ENCODE data around the gene SEZ6L.

SEZ6L gene

DNA sequence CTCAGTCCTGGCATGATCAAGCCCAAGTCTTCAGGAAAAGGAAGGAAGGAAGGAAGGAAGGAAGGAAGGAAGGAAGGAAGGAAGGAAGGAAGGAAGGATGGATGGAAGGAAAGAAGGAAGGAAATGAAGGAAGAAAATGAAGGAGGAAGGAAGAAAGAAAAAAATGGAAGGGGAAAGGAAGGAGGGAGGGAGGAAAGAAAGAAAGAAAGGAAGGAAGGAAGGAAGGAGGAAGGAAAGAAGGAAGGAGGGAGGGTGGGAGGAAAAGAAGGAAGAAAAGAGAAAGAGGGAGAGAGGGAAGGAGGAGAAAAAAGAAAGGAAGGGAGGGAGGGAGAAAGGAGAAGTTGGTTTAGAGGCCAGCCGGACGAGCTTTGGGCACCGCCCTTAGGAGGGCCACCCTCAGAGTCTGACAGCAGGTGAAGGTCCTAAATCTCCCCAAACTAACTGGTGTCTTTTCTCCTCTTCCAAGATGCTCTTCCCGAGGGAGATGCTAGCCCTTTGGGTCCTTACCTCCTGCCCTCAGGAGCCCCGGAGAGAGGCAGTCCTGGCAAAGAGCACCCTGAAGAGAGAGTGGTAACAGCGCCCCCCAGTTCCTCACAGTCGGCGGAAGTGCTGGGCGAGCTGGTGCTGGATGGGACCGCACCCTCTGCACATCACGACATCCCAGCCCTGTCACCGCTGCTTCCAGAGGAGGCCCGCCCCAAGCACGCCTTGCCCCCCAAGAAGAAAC lies 122.8 kb downstream of the SEZ6L start:
- in situ Hi-C loops (cut with HindIII; ENCODE audit: low sequenced_read_pairs), result no loop called here

DNA sequence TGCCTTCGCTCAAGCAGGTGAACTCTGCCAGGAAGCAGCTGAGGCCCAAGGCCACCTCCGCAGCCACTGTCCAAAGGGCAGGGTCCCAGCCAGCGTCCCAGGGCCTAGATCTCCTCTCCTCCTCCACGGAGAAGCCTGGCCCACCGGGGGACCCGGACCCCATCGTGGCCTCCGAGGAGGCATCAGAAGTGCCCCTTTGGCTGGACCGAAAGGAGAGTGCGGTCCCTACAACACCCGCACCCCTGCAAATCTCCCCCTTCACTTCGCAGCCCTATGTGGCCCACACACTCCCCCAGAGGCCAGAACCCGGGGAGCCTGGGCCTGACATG lies 123.4 kb downstream of the SEZ6L start:
- in situ Hi-C loops (cut with HindIII; ENCODE audit: low sequenced_read_pairs), result no loop called here

DNA sequence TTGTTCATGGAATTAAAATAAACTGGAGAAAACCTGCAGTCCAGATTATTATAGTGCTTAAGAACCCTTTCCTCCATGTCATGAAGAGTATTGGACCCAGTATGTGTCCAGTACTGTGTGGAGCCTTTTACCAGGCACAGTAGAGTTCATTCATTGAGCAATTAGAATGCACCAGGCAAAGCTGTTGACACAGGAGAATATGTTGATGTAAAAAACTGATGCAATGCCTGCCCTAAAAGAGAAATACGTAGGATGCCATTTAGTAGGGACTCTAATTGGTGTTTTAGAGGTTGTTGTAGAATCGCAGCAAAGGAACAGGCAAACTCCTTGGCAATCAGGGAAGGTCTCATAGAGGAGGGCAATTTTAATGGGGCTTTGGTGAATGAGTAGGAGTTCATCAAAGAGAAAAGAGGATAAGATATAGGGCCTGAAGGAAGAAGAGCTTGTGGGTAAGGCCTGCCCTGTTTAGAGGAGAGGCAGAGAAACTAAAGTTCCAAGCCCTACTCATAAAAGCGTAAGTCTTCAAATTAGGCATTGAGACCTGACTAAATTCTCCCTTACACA lies 126.4 kb downstream of the SEZ6L start:
- in situ Hi-C loops (cut with HindIII; ENCODE audit: low sequenced_read_pairs), result no loop called here

DNA sequence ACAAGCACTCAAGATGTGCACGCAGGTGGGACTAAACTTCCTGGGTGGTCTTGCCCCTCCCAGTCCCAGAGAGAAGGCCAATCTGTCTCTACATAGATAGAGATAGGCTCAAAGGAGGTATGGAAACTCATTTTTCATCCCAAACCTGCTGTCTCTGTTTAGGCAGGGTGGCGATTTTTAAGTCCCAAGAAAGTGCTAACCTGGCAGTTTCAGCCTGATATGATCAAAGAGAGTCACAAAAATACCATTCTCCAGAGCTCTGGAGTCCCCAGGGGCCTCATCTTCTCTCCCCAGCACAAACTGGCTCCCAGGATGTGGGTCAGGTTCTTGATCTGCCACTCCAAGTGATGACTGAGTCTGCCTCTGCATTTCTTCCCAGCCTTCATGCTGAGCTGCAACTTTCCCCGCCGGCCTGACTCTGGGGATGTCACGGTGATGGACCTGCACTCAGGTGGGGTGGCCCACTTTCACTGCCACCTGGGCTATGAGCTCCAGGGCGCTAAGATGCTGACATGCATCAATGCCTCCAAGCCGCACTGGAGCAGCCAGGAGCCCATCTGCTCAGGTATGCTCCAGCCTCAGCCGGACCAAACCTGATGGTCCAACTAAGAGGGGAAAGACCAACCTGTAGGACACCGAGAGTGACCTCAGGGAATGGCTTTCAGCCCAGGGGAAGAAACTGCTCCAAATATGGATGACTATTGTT lies 129.5 kb downstream of the SEZ6L start:
- in situ Hi-C loops (cut with HindIII; ENCODE audit: low sequenced_read_pairs), result no loop called here

GRCh38 chr22:26302726-26303125 lies 133.5 kb downstream of the SEZ6L start:
- in situ Hi-C loops (cut with HindIII; ENCODE audit: low sequenced_read_pairs), result no loop called here

DNA sequence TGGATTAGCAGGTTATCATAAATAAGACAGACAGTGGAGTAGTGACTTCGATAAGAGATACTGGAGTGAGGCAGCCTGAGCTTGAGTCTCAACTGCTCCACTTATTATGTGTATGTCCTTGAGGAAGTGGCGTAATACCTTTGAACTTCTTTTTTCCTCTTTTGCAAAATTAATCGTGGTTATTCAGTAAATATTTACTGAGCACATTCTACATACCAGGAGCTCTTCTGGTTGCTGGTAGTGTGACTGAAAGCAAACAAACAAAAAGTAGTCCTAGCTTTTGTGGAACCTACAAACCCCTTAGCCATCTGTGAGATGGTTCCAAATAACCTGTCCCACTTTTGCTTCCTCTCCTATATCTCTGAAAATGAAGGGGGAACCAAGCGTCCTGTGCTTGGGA lies 134.2 kb downstream of the SEZ6L start:
- in situ Hi-C loops (cut with HindIII; ENCODE audit: low sequenced_read_pairs), result no loop called here

DNA sequence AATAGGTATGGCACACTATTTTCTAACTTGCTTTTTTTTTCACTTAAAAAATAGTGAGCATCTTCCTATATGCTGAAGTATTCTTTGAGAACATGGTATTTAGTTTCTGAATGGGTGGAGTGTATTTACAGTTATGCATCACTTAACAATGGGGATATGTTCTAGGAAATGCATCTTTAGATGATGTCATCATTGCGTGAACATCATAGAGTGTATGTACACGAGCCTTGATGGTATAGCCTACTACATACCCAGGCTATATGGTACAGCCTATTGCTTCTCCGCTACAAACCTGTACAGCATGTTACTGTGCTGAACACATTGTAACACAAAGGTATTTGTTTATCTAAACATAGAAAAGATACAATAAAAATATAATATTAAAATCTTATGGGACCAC lies 135.5 kb downstream of the SEZ6L start:
- in situ Hi-C loops (cut with HindIII; ENCODE audit: low sequenced_read_pairs), result no loop called here

- in situ Hi-C loops (cut with HindIII; ENCODE audit: low sequenced_read_pairs), result no loop called here
Observed at GRCh38 chr22:26308467-26308866, 139.2 kb downstream of the SEZ6L start.

- in situ Hi-C loops (cut with HindIII; ENCODE audit: low sequenced_read_pairs), result no loop called here
Observed at GRCh38 chr22:26310616-26311015, 141.4 kb downstream of the SEZ6L start.

DNA sequence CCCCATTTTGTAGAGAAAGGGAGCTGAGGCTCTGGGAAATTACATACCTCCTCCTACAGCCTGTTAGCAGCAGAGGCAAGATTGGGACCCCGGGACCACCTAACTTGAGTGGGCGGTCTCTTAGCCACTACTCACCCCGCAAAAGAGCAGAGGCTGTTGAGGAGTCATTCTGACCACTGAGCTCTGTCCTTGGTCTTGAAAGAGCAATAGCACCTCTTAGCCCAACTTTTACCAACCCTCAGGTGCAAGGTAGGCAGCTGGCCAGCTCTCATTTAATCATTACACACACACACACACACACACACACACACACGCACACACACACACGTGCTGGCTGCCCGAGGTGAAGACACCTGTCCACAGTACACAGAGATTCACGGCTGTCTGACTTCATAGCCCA lies 144.0 kb downstream of the SEZ6L start:
- in situ Hi-C loops (cut with HindIII; ENCODE audit: low sequenced_read_pairs), result no loop called here

- in situ Hi-C loops (cut with HindIII; ENCODE audit: low sequenced_read_pairs), result no loop called here
Observed at GRCh38 chr22:26314171-26314570, 144.9 kb downstream of the SEZ6L start.

- in situ Hi-C loops (cut with HindIII; ENCODE audit: low sequenced_read_pairs), result no loop called here
Observed at GRCh38 chr22:26314656-26315055, 145.4 kb downstream of the SEZ6L start.

GRCh38 chr22:26316732-26317285 lies 147.5 kb downstream of the SEZ6L start:
- in situ Hi-C loops (cut with HindIII; ENCODE audit: low sequenced_read_pairs), result no loop called here

DNA sequence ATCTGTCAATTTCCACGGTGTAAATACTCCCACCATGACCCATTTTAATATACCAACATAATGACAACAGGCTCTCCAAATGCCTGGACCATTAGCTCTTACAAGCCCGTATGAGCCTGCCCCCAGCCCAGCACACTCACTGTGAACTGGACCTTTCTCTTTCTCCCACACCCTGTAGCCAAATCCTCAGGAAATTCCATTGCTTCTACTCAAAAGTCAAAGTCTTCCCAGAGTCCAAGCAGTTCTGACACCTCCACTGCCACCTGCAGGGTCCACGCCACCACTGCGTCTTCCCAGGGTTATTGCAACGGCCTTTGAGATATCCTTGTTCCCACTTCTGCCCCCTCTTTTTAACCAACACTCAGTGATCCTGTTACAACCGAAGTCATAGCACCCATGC lies 149.7 kb downstream of the SEZ6L start:
- in situ Hi-C loops (cut with HindIII; ENCODE audit: low sequenced_read_pairs), result no loop called here

DNA sequence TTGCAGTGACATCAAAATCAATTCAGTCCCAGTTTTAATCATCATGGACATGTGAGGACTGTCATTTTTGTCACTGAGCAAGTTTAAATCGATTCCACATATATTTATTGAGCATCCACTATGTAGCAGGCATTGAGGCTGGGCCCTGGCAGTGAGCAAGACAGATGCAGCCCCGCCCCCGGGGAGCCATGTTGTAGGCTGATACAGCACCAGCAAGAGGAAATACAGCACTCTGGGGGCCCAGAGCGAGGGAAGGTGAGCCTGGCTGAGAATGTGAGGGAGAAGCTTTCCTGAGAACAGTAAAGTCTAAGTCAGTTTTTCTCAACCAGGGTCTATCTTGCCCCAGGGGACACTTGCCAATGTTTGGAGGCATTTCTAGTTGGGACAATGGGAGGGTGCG lies 151.2 kb downstream of the SEZ6L start:
- in situ Hi-C loops (cut with HindIII; ENCODE audit: low sequenced_read_pairs), result no loop called here

DNA sequence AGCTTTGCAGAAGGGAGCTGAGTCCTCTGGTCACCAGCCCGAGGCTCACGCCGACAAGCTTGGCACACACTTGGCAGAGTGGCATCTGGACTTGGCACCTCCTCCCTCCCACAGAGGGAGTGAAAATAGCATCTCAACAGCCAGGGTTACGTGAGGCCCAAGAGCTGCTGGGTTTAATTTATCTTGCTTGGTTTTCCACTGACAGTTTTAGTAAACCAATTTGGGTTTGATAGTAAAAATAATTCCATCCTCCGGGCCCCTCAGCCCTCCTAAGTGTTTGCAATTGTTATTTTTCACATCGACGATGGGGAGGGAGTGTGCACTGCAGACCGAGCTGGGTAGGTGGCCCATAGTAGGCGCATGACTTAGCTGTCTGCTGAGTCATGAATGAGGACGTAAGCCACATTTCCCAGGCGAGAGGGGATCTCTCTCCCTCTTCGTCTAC lies 152.2 kb downstream of the SEZ6L start:
- in situ Hi-C loops (cut with HindIII; ENCODE audit: low sequenced_read_pairs), result no loop called here

- in situ Hi-C loops (cut with HindIII; ENCODE audit: low sequenced_read_pairs), result no loop called here
Observed at GRCh38 chr22:26322179-26322905, 153.1 kb downstream of the SEZ6L start.

DNA sequence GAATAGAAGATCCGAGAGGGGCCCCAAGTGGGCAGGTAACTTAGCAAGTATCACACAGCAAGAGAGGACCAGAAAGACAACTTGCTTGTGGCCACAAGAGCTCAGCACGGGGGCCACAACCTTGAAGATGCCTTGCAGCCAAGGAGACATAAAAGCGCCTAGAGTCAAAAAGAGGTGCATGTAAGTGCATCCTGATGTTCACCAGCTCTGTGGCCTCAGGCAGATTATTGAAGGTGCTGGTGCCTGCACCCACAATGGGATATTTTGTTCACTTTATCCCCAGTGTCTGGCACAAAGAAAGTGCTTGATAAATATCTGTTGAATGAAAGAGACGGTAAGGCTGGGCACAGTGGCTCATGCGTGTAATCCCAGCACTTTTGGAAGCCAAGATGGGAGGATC lies 153.8 kb downstream of the SEZ6L start:
- in situ Hi-C loops (cut with HindIII; ENCODE audit: low sequenced_read_pairs), result no loop called here

DNA sequence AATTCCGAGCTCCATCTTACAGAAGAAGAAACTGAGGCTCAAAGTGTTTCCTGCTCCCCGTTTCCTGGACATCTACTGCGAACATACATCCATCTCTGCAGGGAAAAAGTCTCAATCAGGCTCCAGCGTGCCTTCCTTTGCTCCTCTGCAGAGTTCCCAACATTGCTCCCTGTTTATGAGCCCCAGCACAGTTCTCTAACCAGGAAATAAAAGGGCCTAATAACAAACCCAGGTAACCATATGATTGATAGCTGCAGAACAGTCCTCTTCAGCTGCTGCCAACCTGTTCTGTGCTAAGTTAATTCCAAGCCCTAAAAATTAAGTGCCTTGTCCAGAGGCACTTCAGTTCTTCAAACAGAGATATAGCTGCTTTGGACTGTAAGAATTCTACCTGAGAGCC lies 154.9 kb downstream of the SEZ6L start:
- in situ Hi-C loops (cut with HindIII; ENCODE audit: low sequenced_read_pairs), result no loop called here

DNA sequence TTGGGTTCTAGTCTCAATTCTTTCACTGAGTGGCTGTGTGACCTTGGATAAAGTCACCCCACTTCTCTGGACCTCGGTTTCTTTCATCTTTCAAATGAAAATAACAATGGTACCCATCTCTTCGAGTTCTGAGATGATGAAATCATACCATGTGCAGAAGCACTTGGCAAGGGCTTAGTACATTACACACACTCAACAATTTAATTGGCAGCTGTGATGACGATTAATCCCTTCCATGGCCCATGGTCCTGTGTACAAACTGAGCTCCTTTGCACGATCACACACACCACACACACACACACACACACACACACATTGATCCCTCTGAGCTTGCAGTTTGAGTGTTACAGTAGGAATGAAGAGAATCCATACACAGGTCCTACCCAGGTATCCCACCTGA lies 156.4 kb downstream of the SEZ6L start:
- in situ Hi-C loops (cut with HindIII; ENCODE audit: low sequenced_read_pairs), result no loop called here

DNA sequence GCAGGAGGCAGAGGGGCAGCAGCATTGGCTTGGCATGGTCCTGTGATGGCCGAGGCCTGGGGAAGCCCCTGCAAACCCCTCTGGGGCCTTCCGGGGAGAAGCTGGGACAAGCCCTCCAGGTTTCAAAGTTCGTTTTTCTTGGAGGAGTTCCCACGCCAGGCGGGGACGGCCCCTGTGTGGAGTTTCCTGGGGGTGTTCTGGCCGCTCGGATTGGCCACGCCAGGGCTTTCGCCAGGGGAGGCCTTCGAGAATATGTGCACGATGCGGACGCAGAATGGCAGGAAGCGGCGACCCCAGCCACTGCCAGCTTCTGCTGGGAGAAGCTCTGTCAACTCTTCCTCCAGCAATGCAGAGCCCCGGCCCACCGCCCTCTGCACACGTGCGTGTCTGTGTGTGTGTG lies 157.5 kb downstream of the SEZ6L start:
- in situ Hi-C loops (cut with HindIII; ENCODE audit: low sequenced_read_pairs), result no loop called here
